ENCODE measurements around the gene DPPA5. TPM values are rescaled to one million over a fixed set of nuclear protein-coding genes. Genes with fewer than 3 reads are reported as not detected.
"Not testable (repeated sequence)": the region's sequence is repeated elsewhere in the genome, so short reads cannot be mapped to it uniquely, and the experiment has no call there.

The DPPA5 gene
- total and polyA plus RNA-seq, 4 donors = not detected

- Histone ChIP-seq H3K27me3 (ENCODE audit: control insufficient read depth in 3 of 3, insufficient read depth in 3 of 3, low read length in 2 of 3) (peaks cover 0 to 12% (median 5%) of the 10 kb centered on the region in 3 donors), H3K4me3 (no peak overlapping the region), H3K4me1 (ENCODE audit: control insufficient read depth in 5 of 5, insufficient read depth in 5 of 5, low read length in 5 of 5) (peaks cover 0 to 1% (median 0%) of the 10 kb centered on the region in 5 donors), H3K27ac (ENCODE audit: low read depth in 1 of 2, low read length in 1 of 2) (no peak overlapping the region), H3K9ac (ENCODE audit: insufficient read depth in 1 of 2, low read length in 2 of 2) (no peak overlapping the region), H3K9me3 (ENCODE audit: control insufficient read depth in 4 of 4, insufficient read depth in 3 of 4, low read length in 3 of 4) (peaks cover 0 to 10% (median 3%) of the 10 kb centered on the region in 4 donors), H3K36me3 (ENCODE audit: control insufficient read depth in 4 of 4, insufficient read depth in 4 of 4, low read length in 4 of 4) (no peaks in the 10 kb centered on the region)
- DNase-seq (peak in 2 of 3 donors; percentile 12 to 17), ATAC-seq (ENCODE audit: insufficient read depth, low FRiP score) (no peak)
- no peak for TF ChIP-seq CTCF (IDR thresholded peaks at IDR 0.05; ENCODE audit: control extremely low read depth, extremely low read depth)
- 14 to 19% methylated on average over 56 to 61 of the region's 61 CpGs for WGBS, 2 donors
Measured at GRCh38 chr6:73314577-73315492, 39.2 kb downstream of the DPPA5 start.

- not testable (repeated sequence) for ATAC-seq (ENCODE audit: insufficient read depth, low FRiP score)
- H3K9ac ChIP-seq (ENCODE audit: insufficient read depth in 1 of 2, low read length in 2 of 2) = peak overlapping the region in 1 of 2 donors; percentile 87
- 8 to 13% methylated on average over 4 of the region's 4 CpGs for WGBS, 2 donors
Measured at GRCh38 chr6:73310503-73310845, 43.6 kb downstream of the DPPA5 start.

GRCh38 chr6:73309785-73310502, 44.1 kb downstream of the DPPA5 start:
- peak overlapping the region; percentile 58 for H3K4me3 ChIP-seq
- H3K9ac ChIP-seq (ENCODE audit: insufficient read depth in 1 of 2, low read length in 2 of 2) = peak overlapping the region; percentile 87 to 90
- 0 to 1% methylated on average over 59 of the region's 59 CpGs for WGBS, 2 donors
- peaks cover 0 to 7% (median 1%) of the 10 kb centered on the region in 5 donors for H3K4me1 ChIP-seq (ENCODE audit: control insufficient read depth in 5 of 5, insufficient read depth in 5 of 5, low read length in 5 of 5)
- ATAC-seq (ENCODE audit: insufficient read depth, low FRiP score) = peak; percentile 95
- no peaks in the 10 kb centered on the region for H3K36me3 ChIP-seq (ENCODE audit: control insufficient read depth in 4 of 4, insufficient read depth in 4 of 4, low read length in 4 of 4)
- peak; percentile 74 to 81 (median 78) for DNase-seq
- H3K27me3 ChIP-seq (ENCODE audit: control insufficient read depth in 3 of 3, insufficient read depth in 3 of 3, low read length in 2 of 3) = peaks cover 0 to 4% (median 0%) of the 10 kb centered on the region in 3 donors
- peaks cover 0 to 4% (median 0%) of the 10 kb centered on the region in 4 donors for H3K9me3 ChIP-seq (ENCODE audit: control insufficient read depth in 4 of 4, insufficient read depth in 3 of 4, low read length in 3 of 4)
- TF ChIP-seq CTCF (IDR thresholded peaks at IDR 0.05; ENCODE audit: control extremely low read depth, extremely low read depth) = peak; percentile 19
- H3K27ac ChIP-seq (ENCODE audit: low read depth in 1 of 2, low read length in 1 of 2) = peak overlapping the region in 1 of 2 donors; percentile 2

More at GRCh38 chr6:73310503-73310845, 43.6 kb downstream of the DPPA5 start:
- peak overlapping the region; percentile 58 for H3K4me3 ChIP-seq
- not testable (repeated sequence) for H3K27me3 ChIP-seq (ENCODE audit: control insufficient read depth in 3 of 3, insufficient read depth in 3 of 3, low read length in 2 of 3); DNase-seq; H3K9me3 ChIP-seq (ENCODE audit: control insufficient read depth in 4 of 4, insufficient read depth in 3 of 4, low read length in 3 of 4); H3K4me1 ChIP-seq (ENCODE audit: control insufficient read depth in 5 of 5, insufficient read depth in 5 of 5, low read length in 5 of 5); H3K36me3 ChIP-seq (ENCODE audit: control insufficient read depth in 4 of 4, insufficient read depth in 4 of 4, low read length in 4 of 4); H3K27ac ChIP-seq (ENCODE audit: low read depth in 1 of 2, low read length in 1 of 2)

- peaks cover 0 to under 1% (median 0%) of the 10 kb centered on the region in 3 donors for H3K27me3 ChIP-seq (ENCODE audit: control insufficient read depth in 3 of 3, insufficient read depth in 3 of 3, low read length in 2 of 3)
- H3K4me1 ChIP-seq (ENCODE audit: control insufficient read depth in 5 of 5, insufficient read depth in 5 of 5, low read length in 5 of 5) = peaks cover 0 to 7% (median 1%) of the 10 kb centered on the region in 5 donors
- no peak for TF ChIP-seq CTCF (IDR thresholded peaks at IDR 0.05; ENCODE audit: control extremely low read depth, extremely low read depth)
- peak overlapping the region in 1 of 2 donors; percentile 2 for H3K27ac ChIP-seq (ENCODE audit: low read depth in 1 of 2, low read length in 1 of 2)
- 3 to 5% methylated on average over 13 of the region's 13 CpGs for WGBS, 2 donors
- peak in 2 of 3 donors; percentile 70 to 75 for DNase-seq
- H3K9me3 ChIP-seq (ENCODE audit: control insufficient read depth in 4 of 4, insufficient read depth in 3 of 4, low read length in 3 of 4) = peaks cover 0 to 2% (median 0%) of the 10 kb centered on the region in 4 donors
- H3K4me3 ChIP-seq = peak overlapping the region; percentile 58
- no peak for ATAC-seq (ENCODE audit: insufficient read depth, low FRiP score)
- peak overlapping the region; percentile 72 to 87 for H3K9ac ChIP-seq (ENCODE audit: insufficient read depth in 1 of 2, low read length in 2 of 2)
- H3K36me3 ChIP-seq (ENCODE audit: control insufficient read depth in 4 of 4, insufficient read depth in 4 of 4, low read length in 4 of 4) = no peaks in the 10 kb centered on the region
Measured at GRCh38 chr6:73309535-73309784, 44.6 kb downstream of the DPPA5 start.

Data from lung (tissue), 12 donors.